HK-2 (cell line): ENCODE results near the gene SLC23A2.
"Not testable (repeated sequence)": the region's sequence is repeated elsewhere in the genome, so short reads cannot be mapped to it uniquely, and the experiment has no call there.

ENCODE experiments used
- DNase-seq: peaks from one replicate; pipeline ENCODE4 v3.0.0-alpha.2; 2018; ENCODE audit not compliant: unreplicated experiment

Gene SLC23A2

GRCh38 chr20:5001174-5002076 is at the start of gene SLC23A2:
Gene SLC23A2, minus strand, starts transcription at chr20:5001510. Its CDS starts 68,948 bp downstream, at chr20:4932562.
- DNase-seq, result peak; percentile 27

DNA sequence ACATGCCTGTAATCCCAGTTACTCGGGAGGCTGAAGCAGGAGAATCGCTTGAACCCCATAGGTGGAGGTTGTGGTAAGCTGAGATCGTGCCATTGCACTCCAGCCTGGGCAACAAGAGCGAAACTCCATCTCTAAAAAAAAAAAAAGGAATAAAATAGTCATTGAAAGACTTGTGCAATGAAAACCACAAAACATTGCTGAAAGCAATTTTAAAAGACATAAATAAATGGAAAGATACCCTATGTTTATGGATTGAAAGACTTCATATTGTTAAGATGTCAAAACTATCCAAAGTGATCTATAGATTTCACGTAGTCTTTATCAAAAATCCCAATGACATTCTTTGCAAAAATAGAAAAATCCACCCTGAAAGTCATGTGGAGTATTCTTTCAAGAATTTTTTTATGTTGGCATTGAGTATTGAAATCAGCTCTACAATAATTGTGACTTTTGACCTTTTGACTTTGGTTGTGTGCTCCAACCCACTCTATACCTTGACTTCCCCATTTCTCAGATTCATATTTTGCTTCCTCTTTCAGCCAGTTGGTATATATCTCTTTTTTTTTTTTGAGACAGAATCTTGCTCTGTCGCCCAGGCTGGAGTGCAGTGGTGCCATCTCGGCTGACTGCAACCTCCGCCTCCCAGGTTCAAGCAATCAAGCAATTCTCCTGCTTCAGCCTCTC is 45.5 kb upstream of the SLC23A2 start:
- no peak for DNase-seq

DNA sequence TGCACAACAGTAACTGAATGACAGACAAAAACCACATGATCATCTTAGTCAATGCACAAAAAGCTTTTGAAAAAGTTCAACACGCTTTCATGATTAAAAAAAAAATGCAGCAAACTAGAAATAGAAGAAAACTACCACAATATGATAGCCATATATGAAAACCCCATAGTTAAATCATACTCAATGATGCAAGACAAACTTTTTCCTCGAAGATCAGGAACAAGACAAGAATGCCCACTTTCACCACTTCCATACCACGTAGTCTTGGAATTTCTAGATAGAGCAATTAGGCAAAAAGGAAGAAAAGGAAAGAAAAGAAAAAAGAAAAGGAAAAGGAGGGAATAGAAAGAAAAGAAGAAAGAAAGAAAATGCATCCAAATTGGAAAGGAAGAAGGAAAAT is 44.6 kb upstream of the SLC23A2 start:
- DNase-seq, result no peak

DNA sequence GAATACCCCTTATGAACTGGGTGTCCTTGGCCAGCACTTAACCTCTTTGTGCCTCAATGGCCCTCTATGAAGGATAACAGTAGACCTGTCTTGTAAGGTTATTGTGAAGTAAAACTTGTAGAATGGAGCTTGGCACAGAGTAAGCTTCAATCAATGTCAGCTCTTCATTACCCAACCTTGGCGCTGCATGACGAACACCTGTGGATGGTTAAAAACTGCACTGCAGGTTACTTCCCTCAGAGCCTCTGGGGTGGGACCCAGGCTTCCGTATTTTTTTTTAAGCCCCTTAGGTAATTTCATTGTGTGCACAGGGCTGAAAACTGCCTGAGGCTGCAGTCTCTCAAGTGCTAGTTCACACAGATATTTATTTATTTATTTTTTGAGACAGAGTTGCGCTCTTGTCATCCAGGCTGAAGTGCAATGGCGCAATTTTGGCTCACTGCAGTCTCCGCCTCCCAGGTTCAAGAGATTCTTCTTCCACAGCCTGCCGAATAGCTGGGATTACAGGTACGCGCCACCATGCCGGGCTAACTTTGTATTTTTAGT is 42.8 kb upstream of the SLC23A2 start:
- no peak for DNase-seq

DNA sequence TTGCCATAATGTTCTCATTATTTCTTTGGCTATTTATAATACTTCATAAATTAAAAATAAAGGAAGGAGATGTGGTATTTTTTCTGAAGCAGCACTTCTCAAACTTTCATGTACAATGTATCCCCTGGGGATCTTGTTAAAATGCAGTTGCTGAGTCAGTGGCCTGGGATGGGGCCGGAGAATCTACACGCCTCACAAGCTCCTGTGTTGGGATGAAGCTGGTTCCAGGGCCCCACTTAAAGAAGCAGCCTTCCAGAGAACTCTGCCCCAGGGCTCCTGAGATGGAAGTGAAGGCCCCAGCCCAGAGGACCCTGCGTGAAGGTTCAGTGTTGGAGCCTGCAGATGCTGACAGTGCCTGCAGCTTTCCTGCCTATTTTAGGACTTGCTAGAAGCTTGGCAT is 40.1 kb upstream of the SLC23A2 start:
- no peak for DNase-seq

DNA sequence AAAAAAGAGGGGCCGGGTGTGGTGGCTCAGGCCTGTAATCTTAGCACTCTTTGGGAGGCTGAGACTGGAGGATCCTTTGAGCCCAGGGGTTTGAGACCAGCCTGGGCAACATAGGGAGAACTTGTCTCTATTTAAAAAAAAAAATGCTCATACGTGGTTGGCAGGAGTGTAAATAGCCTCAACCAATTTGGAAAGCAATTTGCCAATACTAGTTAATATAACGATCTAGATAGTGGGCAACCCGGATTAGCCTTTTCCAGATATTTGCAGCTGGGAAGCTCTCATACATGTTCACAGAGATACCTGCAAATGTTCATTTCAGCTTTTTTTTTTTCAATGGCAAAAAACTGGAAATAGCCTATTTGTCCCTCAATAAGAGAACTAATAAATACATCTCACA is 39.0 kb upstream of the SLC23A2 start:
- no peak for DNase-seq

GRCh38 chr20:5039889-5040288 is 38.6 kb upstream of the SLC23A2 start:
- DNase-seq, result no peak

DNA sequence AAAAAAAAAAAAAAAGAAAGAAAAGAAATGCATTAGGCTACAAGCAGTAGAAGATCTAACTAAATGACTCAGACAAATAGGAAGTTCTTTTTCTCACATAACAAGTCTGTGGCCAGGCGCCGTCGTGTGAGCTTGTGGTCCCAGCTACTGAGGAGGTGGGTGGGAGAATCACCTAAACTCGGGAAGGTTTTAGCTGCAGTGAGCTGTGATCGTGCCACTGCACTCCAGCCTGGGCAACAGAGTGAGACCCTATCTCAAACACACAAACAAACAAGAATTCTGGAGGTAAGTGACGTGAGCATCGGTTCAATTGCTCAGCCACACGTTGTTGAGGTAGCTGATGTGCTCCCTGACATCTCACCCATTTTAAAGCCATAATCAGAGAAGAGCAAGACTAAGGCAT is 37.9 kb upstream of the SLC23A2 start:
- no peak for DNase-seq

GRCh38 chr20:5036828-5037227 is 35.5 kb upstream of the SLC23A2 start:
- no peak for DNase-seq

DNA sequence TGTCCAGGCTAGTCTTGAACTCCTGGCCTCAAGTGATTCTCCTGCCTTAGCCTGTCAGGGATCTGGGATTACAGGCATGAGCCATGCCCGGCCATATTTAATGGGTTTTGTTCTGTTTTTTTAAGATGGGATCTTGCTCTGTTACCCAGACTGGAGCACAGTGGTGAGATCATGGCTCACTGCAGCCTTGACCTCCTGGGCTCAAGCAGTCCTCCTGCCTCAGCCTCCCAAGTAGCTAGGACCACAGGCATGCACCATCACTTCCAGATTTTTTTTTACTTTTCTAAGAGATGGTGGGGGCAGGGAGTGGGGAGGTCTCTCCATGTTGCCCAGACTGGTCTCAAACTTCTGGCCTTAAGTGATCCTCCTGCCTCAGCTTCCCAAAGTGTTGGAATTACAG is 34.2 kb upstream of the SLC23A2 start:
- DNase-seq, result not testable (repeated sequence)

- DNase-seq, result no peak
These were observed 32.3 kb upstream of the SLC23A2 start for GRCh38 chr20:5033566-5033965.

GRCh38 chr20:5031701-5032100 is 30.4 kb upstream of the SLC23A2 start:
- DNase-seq, result not testable (repeated sequence)

GRCh38 chr20:5031206-5031557 is 29.9 kb upstream of the SLC23A2 start:
- no peak for DNase-seq

GRCh38 chr20:5030348-5031205 is 29.3 kb upstream of the SLC23A2 start:
- no peak for DNase-seq

GRCh38 chr20:5028258-5029059 is 27.1 kb upstream of the SLC23A2 start:
- DNase-seq, result not testable (repeated sequence)

DNA sequence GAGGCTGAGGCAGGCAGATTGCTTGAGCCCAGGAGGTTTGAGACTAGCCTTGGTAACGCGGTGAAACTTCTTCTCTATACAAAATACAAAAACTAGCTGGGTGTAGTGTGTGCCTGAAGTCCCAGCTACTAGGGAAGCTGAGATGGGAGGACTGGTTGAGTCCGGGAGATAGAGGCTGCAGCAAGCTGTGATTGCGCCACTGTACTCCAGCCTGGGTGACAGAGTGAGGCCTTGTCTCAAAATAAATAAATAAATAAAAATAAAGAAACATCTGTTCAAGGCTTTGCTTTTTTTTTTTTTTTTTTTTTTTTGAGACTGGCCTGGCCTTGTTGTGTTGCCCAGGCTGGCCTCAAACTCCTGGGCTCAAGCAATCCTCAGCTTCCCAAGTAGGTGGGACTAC is 23.7 kb upstream of the SLC23A2 start:
- no peak for DNase-seq

DNA sequence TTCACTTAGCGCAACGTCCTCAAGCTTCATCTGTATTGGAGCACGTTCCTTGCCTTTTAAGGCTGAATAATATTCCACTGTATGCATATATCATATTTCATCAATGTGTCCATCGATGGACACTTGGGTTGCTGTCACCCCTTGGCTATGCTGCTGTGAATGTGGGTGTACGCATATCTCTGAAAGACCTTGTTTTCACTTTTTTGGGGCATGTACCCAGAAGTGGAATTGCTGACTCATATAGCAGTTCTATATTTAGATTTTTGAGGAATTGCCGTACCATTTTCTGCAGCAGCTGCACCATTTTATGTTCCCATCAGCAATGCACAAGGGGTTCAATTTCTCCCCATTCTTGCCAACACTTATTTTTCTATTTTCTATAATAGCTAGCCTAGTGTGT is 22.8 kb upstream of the SLC23A2 start:
- DNase-seq, result no peak

DNA sequence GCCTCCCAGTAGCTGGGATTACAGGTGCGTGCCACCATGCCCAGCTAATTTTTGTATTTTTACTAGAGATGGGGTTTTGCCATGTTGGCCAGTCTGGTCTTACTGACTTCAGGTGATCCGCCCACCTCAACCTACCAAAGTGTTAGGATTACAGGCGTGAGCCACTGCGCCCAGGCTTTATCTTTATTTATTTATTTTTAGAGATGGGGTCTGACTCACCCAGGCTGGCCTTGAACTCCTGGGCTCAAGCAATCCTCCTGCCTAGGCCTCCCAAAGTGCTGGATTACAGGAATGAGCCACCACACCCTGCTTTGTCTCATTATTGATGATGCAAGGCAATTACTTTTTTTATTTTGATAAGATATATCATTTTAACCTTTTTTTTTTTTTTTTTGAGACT is 21.9 kb upstream of the SLC23A2 start:
- not testable (repeated sequence) for DNase-seq

- DNase-seq, result no peak
These were observed 19.4 kb upstream of the SLC23A2 start for GRCh38 chr20:5020760-5021159.

- no peak for DNase-seq
These were observed 12.6 kb upstream of the SLC23A2 start for GRCh38 chr20:5013682-5014447.
